Peyer's patch (tissue), 4 donors: Measurements from ENCODE around the gene NCOA3. TPM values are rescaled to one million over a fixed set of nuclear protein-coding genes. Genes with fewer than 3 reads are reported as not detected.

Experiments
- DNase-seq, 3 donors: peaks; one replicate each; pipeline ENCODE4 v3.0.0-alpha.2; 2017 to 2019
- H3K27ac ChIP-seq, 4 donors: fragments of 200-600 bp; sonication (generic); one replicate each; pipeline ENCODE4 v1.5.1; 2016 to 2019
- H3K27me3 ChIP-seq, 2 donors: fragments of 200-600 bp; sonication (generic); one replicate each; pipeline ENCODE4 v1.5.1; 2019
- H3K36me3 ChIP-seq, 3 donors: fragments of 200-600 bp; sonication (generic); one replicate each; pipeline ENCODE4 v1.5.1; 2016 to 2019
- H3K4me1 ChIP-seq, 4 donors: fragments of 200-600 bp; sonication (generic); one replicate each; pipeline ENCODE4 v1.5.1; 2016 to 2019
- H3K4me3 ChIP-seq, 4 donors: fragments of 200-600 bp; sonication (generic); 1 replicate in 3 of 4; 2 replicates in 1 of 4; pipeline ENCODE4 v1.5.1; 2016 to 2019; ENCODE audit warnings: mild to moderate bottlenecking in 1 of 4
- H3K9me3 ChIP-seq, 4 donors: fragments of 200-600 bp; sonication (generic); one replicate each; pipeline ENCODE4 v1.5.1; 2016 to 2019; ENCODE audit warnings: mild to moderate bottlenecking in 1 of 4
- POLR2A ChIP-seq, 2 donors: fragments of 450-650 bp; IDR thresholded peaks; one replicate each; pipeline ENCODE4 v1.5.1; 2017; ENCODE audit warnings: antibody characterized with exemption in 2 of 2, mild to moderate bottlenecking in 2 of 2, moderate library complexity in 2 of 2
- total RNA-seq, 4 donors: library from RNA; depleted of rRNA; stranded (reverse); fragments of >200 nt; gene quantifications; one replicate each; pipeline ENCODE4 v1.1.0, GENCODE V29; 2016
- TF ChIP-seq, protein P1 (sequence below), 6 experiments: fragments of 450-650 bp in 4 of 6; fragments of 200-600 bp in 2 of 6; sonication (generic) in 1 of 6; IDR thresholded peaks; one replicate each; pipeline ENCODE4 v1.5.1; 2017 to 2019; ENCODE audit warnings: antibody characterized with exemption in 6 of 6, mild to moderate bottlenecking in 3 of 6, moderate library complexity in 1 of 6

The NCOA3 gene
- total RNA-seq, 4 donors from 2014 or later: 17.9 to 99.9 (median 26.6) TPM

DNA sequence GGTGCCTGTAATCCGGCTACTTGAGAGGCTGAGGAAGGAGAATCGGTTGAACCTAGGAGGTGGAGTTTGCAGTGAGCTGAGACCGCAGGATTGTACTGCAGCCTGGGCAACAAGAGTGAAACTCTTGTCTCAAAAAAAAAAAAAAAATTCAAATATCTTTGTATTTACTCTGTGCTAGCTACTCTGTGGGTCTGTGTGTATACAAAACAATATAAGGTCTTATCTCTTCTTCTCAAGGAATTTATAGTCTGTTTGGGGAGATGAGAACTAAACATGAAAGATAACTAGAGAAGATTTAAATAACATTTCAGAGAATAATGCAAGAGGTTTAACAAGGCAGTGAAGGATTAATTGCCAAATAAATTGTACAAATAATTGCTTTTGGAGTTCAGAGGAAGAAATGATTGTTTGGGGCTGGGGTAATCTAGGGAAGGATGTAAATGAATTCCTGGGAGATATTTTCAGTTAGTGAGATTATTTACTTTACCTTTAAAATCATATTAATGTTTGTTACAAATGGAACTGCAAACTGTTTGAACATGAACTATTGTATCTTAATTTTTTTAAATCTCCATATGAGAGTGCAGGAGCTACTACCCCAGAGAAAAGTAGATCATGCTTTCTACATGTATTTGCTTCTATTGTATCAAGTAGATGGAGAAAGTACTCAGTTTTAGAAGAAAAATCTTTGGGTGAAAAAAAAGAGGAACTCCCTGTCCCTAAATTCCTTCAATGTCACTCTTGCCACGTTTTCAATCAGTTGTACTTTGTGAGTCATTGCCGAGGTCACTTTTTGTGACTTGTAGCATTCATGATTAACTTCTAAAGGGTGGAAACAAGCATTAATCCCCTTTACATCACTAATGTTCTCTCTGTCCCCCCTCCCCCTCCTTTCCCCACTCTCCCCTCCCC is 39.0 kb downstream of the NCOA3 start:
- Histone ChIP-seq H3K9me3 (no peaks in the 10 kb centered on the region), H3K27ac (no peak overlapping the region), H3K27me3 (no peaks in the 10 kb centered on the region), H3K4me3 (no peak overlapping the region), H3K4me1 (no peaks in the 10 kb centered on the region), H3K36me3 (no peaks in the 10 kb centered on the region)
- TF ChIP-seq POLR2A (IDR thresholded peaks at IDR 0.05): no peak
- TF ChIP-seq, protein P1, sequence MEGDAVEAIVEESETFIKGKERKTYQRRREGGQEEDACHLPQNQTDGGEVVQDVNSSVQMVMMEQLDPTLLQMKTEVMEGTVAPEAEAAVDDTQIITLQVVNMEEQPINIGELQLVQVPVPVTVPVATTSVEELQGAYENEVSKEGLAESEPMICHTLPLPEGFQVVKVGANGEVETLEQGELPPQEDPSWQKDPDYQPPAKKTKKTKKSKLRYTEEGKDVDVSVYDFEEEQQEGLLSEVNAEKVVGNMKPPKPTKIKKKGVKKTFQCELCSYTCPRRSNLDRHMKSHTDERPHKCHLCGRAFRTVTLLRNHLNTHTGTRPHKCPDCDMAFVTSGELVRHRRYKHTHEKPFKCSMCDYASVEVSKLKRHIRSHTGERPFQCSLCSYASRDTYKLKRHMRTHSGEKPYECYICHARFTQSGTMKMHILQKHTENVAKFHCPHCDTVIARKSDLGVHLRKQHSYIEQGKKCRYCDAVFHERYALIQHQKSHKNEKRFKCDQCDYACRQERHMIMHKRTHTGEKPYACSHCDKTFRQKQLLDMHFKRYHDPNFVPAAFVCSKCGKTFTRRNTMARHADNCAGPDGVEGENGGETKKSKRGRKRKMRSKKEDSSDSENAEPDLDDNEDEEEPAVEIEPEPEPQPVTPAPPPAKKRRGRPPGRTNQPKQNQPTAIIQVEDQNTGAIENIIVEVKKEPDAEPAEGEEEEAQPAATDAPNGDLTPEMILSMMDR (IDR thresholded peaks at IDR 0.05): no peak
- DNase-seq: no peak

DNA sequence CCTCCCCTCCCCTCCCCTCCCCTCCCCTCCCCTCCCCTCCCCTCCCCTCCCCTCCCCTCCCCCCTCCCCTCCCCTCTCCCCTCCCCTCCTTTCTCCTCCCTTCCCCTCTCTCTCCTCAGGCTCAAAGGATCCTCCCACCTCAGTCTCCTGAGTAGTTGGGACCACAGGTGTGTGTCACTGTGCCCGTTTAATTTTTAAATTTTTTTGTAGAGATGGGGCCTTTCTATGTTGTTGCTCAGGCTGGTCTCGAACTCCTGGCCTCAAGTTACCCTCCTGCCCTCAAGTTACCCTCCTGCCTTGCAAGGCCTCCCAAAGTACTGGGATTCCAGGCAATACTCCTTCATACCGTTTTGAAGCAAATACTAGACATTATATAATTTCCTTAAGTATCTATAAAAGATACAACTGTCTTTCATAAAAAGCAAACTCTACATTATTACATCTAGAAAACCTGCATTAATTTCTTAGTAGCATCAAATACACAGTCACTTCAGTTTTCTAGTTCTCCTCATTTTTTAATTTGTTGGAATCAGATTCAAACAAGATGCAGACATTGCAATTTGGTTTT is 39.8 kb downstream of the NCOA3 start:
- Histone ChIP-seq H3K4me1 (no peaks in the 10 kb centered on the region), H3K36me3 (no peaks in the 10 kb centered on the region), H3K27ac (no peak overlapping the region), H3K27me3 (no peaks in the 10 kb centered on the region), H3K9me3 (no peaks in the 10 kb centered on the region), H3K4me3 (no peak overlapping the region)
- TF ChIP-seq, protein P1 (IDR thresholded peaks at IDR 0.05): no peak
- no peak for TF ChIP-seq POLR2A (IDR thresholded peaks at IDR 0.05)
- DNase-seq: no peak

DNA sequence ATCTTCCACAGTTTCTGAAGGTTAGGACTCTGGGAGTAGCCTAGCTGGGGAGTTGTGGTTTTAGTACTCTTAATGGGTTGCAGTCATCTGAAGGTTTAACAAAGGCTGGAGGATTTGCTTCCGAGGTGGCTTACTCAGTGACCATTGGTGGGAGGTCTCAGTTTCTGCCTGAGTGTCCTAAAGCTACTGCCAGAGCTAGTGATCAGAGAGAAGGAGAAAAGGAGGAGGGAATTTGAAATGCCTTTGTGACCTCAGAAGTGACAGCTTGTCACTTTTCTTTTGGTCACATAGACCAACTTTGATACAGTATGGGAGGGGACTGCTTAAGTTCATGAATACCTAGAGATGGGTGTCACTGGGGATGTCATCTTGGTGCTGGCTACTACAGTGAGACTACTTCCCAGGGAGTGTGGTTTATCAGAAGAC is 41.3 kb downstream of the NCOA3 start:
- no peaks in the 10 kb centered on the region for H3K9me3 ChIP-seq
- H3K4me3 ChIP-seq: no peak overlapping the region
- H3K36me3 ChIP-seq: no peaks in the 10 kb centered on the region
- no peak overlapping the region for H3K27ac ChIP-seq
- no peak for DNase-seq
- TF ChIP-seq POLR2A (IDR thresholded peaks at IDR 0.05): no peak
- TF ChIP-seq, protein P1 (IDR thresholded peaks at IDR 0.05): no peak
- no peaks in the 10 kb centered on the region for H3K27me3 ChIP-seq
- H3K4me1 ChIP-seq: no peaks in the 10 kb centered on the region

DNA sequence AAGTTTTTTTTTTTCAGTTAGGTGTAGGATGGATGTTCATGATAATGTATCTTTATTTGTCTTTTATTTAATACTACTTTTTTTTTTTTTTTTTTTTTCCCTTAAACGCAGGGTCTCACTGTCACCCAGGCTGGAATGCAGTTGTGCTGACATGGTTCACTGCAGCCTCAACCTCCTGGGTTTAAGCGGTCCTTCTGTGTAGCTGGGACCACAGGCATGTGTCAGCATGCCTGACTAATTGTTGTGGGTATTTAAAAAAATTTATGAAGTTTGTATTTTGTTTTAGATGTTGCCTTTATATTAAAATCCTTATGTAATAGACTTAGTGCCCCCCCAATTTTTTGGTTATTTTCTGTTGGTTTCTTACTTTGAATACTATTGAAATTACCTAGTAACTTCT is 42.6 kb downstream of the NCOA3 start:
- H3K27me3 ChIP-seq: no peaks in the 10 kb centered on the region
- H3K4me3 ChIP-seq: no peak overlapping the region
- TF ChIP-seq, protein P1 (IDR thresholded peaks at IDR 0.05): no peak
- TF ChIP-seq POLR2A (IDR thresholded peaks at IDR 0.05): no peak
- DNase-seq: no peak
- H3K9me3 ChIP-seq: no peaks in the 10 kb centered on the region
- H3K4me1 ChIP-seq: peaks cover 0 to under 1% (median 0%) of the 10 kb centered on the region in 4 donors
- no peak overlapping the region for H3K27ac ChIP-seq
- no peaks in the 10 kb centered on the region for H3K36me3 ChIP-seq

DNA sequence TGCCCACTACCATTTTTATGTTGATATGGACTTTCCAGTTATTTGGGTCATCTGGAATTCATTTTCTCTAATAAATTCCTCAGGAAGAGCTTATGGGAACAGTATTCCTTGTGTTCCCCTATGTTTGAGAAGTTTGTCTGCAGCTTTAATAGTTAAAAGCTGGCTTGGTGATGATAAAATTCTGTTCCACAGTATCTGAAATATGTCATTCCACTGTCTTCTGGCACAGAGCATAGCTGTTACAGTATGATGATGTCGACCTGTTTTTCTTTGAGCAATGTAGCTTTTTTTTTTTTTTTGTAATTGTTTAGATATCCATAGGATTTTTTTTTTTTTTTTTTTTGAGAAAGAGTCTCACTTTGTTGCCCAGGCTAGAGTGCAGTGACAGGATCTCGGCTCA is 43.2 kb downstream of the NCOA3 start:
- no peak for TF ChIP-seq POLR2A (IDR thresholded peaks at IDR 0.05)
- TF ChIP-seq, protein P1 (IDR thresholded peaks at IDR 0.05): no peak
- no peak for DNase-seq
- Histone ChIP-seq H3K36me3 (no peaks in the 10 kb centered on the region), H3K4me1 (peaks cover 0 to 3% (median 0%) of the 10 kb centered on the region in 4 donors), H3K27ac (no peak overlapping the region), H3K4me3 (no peak overlapping the region), H3K27me3 (no peaks in the 10 kb centered on the region), H3K9me3 (no peaks in the 10 kb centered on the region)
